A549 treated with dexamethasone at 1 μM for 4 hours (cell line): ENCODE measurements around the gene OR6M1. TPM values are rescaled to one million over a fixed set of nuclear protein-coding genes. Genes with fewer than 3 reads are reported as not detected.

ENCODE experiments used
- total RNA-seq: library from RNA; stranded (reverse); fragments of 200-300 nt; extraction: Qiagen RNA extraction; gene quantifications from 5 replicates; pipeline ENCODE4 v1.2.3, GENCODE V29; 2022

Gene OR6M1
- total RNA-seq: not detected in 5 replicates

DNA sequence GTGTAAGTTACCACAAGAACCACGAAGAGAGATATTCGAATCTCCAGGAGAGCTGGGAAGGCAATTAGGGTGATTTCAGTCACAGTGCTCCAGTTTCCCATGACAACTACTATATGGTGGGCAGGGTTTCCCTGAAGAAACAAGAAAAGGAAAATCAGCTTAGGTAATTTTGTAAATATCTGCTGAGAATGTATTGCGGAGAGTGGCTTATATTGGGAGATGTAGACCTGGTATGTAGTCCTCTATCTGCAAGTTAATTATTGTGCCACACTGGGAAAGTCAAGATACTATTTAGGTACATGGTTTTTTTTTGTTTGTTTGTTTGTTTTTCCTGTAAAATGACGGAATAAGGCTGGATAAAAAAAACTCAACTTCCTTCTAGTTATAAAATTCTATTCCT lies at the start of gene OR6M1:
Gene OR6M1, minus strand, starts transcription at position 101 of the 400 bp plus-strand sequence. Its CDS starts 0 bp downstream, at position 101.

Other genes starting within 250 kb of the OR6M1 start
- 0.03 to 0.18 TPM (median 0.15 TPM) in 5 replicates for gene SCN3B, start 151.7 kb downstream of the OR6M1 start, total RNA-seq
- gene ZNF202, start 64.7 kb downstream of the OR6M1 start, total RNA-seq: 7.0 to 9.9 TPM (median 8.4 TPM) in 5 replicates
- not detected in 5 replicates for gene OR6X1, start 51.8 kb downstream of the OR6M1 start, total RNA-seq
- not detected in 5 replicates for gene TMEM225, start 79.3 kb upstream of the OR6M1 start, total RNA-seq
- gene OR8D4, start 95.8 kb upstream of the OR6M1 start, total RNA-seq: not detected in 5 replicates
- not detected in 5 replicates for gene OR4D5, start 133.3 kb upstream of the OR6M1 start, total RNA-seq
- gene OR6T1, start 137.5 kb upstream of the OR6M1 start, total RNA-seq: not detected in 5 replicates
- gene OR10S1, start 171.4 kb upstream of the OR6M1 start, total RNA-seq: not detected in 5 replicates
- not detected in 5 replicates for gene OR10G6, start 188.8 kb upstream of the OR6M1 start, total RNA-seq
- gene OR10G4, start 206.6 kb upstream of the OR6M1 start, total RNA-seq: not detected in 5 replicates
- gene OR10G9, start 216.7 kb upstream of the OR6M1 start, total RNA-seq: not detected in 5 replicates
- not detected in 5 replicates for gene OR10G8, start 220.4 kb upstream of the OR6M1 start, total RNA-seq
- not detected in 5 replicates for gene OR10G7, start 235.0 kb upstream of the OR6M1 start, total RNA-seq